Measurements from ENCODE around the gene CFB. TPM values are rescaled to one million over a fixed set of nuclear protein-coding genes. Genes with fewer than 3 reads are reported as not detected.
A peak's percentile ranks its signal among the peaks of the same experiment; 100 is the strongest.

The CFB gene
- total RNA-seq, 1 experiment from 2014 or later, result 5.6 TPM

GRCh38 chr6:31935823-31936222, 10.1 kb upstream of the CFB start:
- Histone ChIP-seq H3K27ac (ENCODE audit: low read length) (no peak overlapping the region), H3K9me3 (ENCODE audit: control insufficient read depth, insufficient read depth, low read depth, low read length) (no peaks in the 10 kb centered on the region), H3K36me3 (ENCODE audit: control insufficient read depth, insufficient read depth, low read length) (no peaks in the 10 kb centered on the region), H3K4me1 (ENCODE audit: control insufficient read depth, insufficient read depth, low read length) (peaks cover 8% of the 10 kb centered on the region), H3K27me3 (ENCODE audit: control insufficient read depth, insufficient read depth, low read length) (no peaks in the 10 kb centered on the region), H3K4me3 (ENCODE audit: low read depth in 2 of 2, low read length in 2 of 2) (no peak overlapping the region)
- ChIA-PET POLR2A (no interaction called here), CTCF (no interaction called here)
- DNase-seq (ENCODE audit: low read depth, low spot score) (no peak), ATAC-seq (no peak)
- intact Hi-C loops (cut with micrococcal nuclease; ENCODE audit: unreplicated experiment) (no loop called here), in situ Hi-C loops (cut with HindIII; ENCODE audit: low pct_unique_long_range_greater_than_20kb, low sequenced_read_pairs) (no loop called here)
- BruUV-seq (replicated peaks), result no TSS peak
- TF ChIP-seq SIN3A (IDR thresholded peaks at IDR 0.05; ENCODE audit: borderline replicate concordance, insufficient read depth, low read depth, low read length), result no peak
- TF ChIP-seq REST (IDR thresholded peaks at IDR 0.05; ENCODE audit: insufficient read depth in 1 of 2, low read depth in 2 of 2, low read length in 1 of 2), result no peak
- no peak for TF ChIP-seq POLR2AphosphoS5 (IDR thresholded peaks at IDR 0.05; ENCODE audit: low read depth, low read length)
- TF ChIP-seq CTCF (IDR thresholded peaks at IDR 0.05), result no peak
- no peak for TF ChIP-seq TCF7L2 (IDR thresholded peaks at IDR 0.05; ENCODE audit: low read depth, low read length)

- DNase-seq (ENCODE audit: low read depth, low spot score) (no peak), ATAC-seq (no peak)
- H3K27me3 ChIP-seq (ENCODE audit: control insufficient read depth, insufficient read depth, low read length), result no peaks in the 10 kb centered on the region
- in situ Hi-C loops (cut with HindIII; ENCODE audit: low pct_unique_long_range_greater_than_20kb, low sequenced_read_pairs), result no loop called here
- CTCF ChIA-PET, result no interaction called here
- POLR2A ChIA-PET, result no interaction called here
- H3K27ac ChIP-seq (ENCODE audit: low read length), result 0 out of 2 replicates have a peak overlapping the region, but pooled peaks have one; percentile 20
- H3K4me1 ChIP-seq (ENCODE audit: control insufficient read depth, insufficient read depth, low read length), result peaks cover 10% of the 10 kb centered on the region
- H3K36me3 ChIP-seq (ENCODE audit: control insufficient read depth, insufficient read depth, low read length), result no peaks in the 10 kb centered on the region
- no TSS peak for BruUV-seq (replicated peaks)
- TF ChIP-seq REST (IDR thresholded peaks at IDR 0.05; ENCODE audit: insufficient read depth in 1 of 2, low read depth in 2 of 2, low read length in 1 of 2) (no peak), POLR2AphosphoS5 (IDR thresholded peaks at IDR 0.05; ENCODE audit: low read depth, low read length) (no peak), SIN3A (IDR thresholded peaks at IDR 0.05; ENCODE audit: borderline replicate concordance, insufficient read depth, low read depth, low read length) (no peak), TCF7L2 (IDR thresholded peaks at IDR 0.05; ENCODE audit: low read depth, low read length) (no peak), CTCF (IDR thresholded peaks at IDR 0.05) (no peak)
- no peak overlapping the region for H3K4me3 ChIP-seq (ENCODE audit: low read depth in 2 of 2, low read length in 2 of 2)
- intact Hi-C loops (cut with micrococcal nuclease; ENCODE audit: unreplicated experiment), result no loop called here
- H3K9me3 ChIP-seq (ENCODE audit: control insufficient read depth, insufficient read depth, low read depth, low read length), result no peaks in the 10 kb centered on the region
Observed at GRCh38 chr6:31940256-31940664, 5.6 kb upstream of the CFB start.

All from Panc1 (cell line).